GM19043 (cell line): ENCODE data around the gene PPIL1.

ENCODE experiments used
- ATAC-seq: cut with Tn5 transposase; IDR thresholded peaks from one replicate; pipeline ENCODE4 v1.9.1; 2021; ENCODE audit warnings: low read depth; ENCODE audit not compliant: unreplicated experiment

PPIL1 gene

GRCh38 chr6:36837686-36838085 is 36.9 kb downstream of the PPIL1 start:
- no peak for ATAC-seq

- ATAC-seq = no peak
Observed at GRCh38 chr6:36837022-36837339, 37.6 kb downstream of the PPIL1 start.

- ATAC-seq = no peak
Observed at GRCh38 chr6:36836111-36837021, 38.2 kb downstream of the PPIL1 start.

- ATAC-seq = no peak
Observed at GRCh38 chr6:36834576-36835341, 39.8 kb downstream of the PPIL1 start.

GRCh38 chr6:36833182-36833789 is 41.3 kb downstream of the PPIL1 start:
- no peak for ATAC-seq

- no peak for ATAC-seq
Observed at GRCh38 chr6:36832313-36832712, 42.3 kb downstream of the PPIL1 start.

DNA sequence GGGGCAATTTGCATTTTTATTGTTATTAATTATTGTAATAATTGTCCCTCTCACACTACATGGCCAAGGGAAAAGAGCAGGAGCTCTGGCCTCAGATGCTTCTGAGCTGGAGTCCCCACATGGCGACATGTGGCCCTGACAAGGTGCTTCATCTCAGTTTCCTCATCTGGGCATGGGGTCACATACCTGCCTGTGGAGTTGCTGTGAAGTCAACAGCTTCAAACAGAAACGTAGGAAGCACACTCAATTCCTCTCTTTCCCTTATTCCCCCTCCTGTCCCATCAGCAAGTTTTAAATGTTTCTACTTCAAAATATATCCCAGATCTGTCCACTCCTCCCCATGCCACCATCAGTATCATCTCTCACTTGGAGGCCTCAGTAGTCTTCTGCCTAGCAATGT is 44.0 kb downstream of the PPIL1 start:
- no peak for ATAC-seq

GRCh38 chr6:36829919-36830544 is 44.6 kb downstream of the PPIL1 start:
- no peak for ATAC-seq

DNA sequence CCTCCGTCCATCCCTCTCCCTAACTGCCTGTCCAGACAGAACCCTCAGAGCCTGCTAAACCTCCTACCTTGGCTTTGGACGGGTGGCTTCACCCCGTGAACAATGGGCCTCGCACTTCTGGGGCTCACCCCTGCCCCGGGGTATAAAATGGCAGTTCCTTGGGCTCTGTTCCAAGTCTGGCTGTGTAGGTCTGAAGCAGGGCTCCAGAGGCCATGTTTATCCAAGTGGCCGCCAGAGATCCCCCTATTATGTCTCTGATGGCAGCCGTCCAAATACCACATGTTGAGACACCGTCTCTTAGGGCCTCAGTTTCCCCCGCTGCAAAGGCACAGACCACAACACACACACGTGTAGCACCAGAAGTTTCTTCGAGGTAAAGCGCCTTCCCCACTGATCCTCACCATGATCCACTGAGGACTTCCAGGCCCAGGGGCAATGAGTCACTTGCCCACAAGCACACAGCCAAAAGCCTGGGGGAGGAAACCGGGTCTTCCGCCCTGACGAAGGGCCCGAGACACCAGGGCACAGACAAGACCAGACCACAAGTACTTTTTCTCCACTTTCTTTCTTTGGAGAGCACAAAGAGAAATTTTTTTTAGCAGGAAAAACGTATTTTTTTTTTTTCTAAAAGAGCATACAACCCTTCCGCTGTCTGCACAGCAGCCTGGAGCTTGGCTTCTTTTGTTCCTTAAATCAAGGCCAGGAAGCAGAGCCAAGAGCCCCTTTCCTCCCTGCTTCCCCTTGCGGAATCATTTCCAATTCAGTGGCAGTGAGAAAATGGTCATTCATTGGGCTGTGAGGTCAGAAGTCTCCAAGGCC is 47.1 kb downstream of the PPIL1 start:
- ATAC-seq = no peak

DNA sequence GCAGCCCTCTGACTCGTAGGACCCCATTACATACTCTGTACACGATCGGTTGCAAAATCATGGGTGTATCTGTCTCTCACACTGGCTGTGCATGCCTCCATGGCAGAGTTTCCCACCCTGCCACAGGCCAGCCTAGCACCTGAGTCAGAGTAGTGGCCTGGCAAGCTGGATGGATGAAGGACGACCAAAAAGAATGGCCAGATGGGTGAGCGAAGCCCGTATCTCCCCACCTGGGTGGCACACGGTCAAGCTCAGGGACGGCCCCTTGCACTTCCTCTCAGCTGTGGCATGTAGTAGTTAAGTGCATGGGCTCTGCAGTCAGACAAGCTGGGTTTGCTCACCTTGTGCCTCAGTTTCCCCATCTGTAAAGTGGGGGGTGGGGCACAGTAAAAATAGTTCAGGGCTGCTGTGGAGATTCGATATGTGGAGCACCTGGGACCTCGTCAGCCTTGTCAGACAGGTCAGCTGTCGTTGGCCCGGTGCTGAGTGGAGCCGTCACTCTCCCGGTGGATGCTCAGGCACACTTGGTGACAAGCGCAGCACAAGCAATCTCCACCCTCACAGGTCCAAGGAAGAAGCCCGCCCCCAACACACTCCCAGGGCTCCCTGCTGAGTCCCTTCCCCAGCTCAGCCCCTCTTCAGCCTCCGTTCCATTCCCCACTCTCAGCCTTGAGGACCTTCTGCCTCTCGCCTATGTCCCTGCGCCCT is 47.9 kb downstream of the PPIL1 start:
- ATAC-seq = no peak

GRCh38 chr6:36825994-36826393 is 48.6 kb downstream of the PPIL1 start:
- no peak for ATAC-seq

DNA sequence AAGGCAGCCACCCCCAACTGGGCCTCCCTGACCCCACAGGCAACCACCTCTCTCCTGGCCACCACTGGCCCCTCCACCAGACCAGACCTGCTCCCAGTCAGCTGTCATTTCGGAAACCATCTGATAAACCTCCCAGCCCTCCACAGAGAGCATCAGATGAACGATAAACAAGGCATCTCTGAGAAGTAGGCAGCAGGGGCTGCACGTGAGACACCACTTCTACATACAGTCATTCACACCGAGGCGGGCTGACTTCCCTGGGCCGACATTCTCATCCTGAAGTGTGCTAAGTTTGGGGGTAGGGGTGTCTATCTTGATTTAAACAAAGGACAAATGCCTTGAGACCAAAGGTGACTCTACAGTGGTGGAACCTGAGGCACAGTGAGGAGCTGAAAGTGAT is 49.2 kb downstream of the PPIL1 start:
- ATAC-seq = no peak

DNA sequence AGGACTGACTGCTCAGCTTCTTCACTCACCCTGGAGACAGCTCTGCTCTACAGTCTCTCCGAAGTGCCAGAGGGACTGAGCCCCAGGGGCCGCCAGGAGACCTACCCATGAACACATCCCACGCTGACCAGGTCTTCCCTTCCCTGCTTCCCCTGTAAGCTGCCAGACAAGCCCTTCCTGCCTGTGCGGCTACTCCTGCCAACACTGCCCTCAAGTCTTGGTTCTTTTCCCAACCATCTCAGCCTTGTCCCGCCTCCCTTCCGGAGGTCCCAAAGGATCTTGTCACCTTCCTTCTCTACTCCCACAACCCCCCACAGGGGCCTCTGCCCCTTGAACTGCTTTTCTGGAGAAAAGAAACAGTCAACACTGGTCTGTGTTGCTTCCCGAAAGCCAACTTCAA is 50.4 kb downstream of the PPIL1 start:
- no peak for ATAC-seq

GRCh38 chr6:36823421-36824096 is 51.0 kb downstream of the PPIL1 start:
- no peak for ATAC-seq

GRCh38 chr6:36822506-36823269 is 51.9 kb downstream of the PPIL1 start:
- no peak for ATAC-seq

DNA sequence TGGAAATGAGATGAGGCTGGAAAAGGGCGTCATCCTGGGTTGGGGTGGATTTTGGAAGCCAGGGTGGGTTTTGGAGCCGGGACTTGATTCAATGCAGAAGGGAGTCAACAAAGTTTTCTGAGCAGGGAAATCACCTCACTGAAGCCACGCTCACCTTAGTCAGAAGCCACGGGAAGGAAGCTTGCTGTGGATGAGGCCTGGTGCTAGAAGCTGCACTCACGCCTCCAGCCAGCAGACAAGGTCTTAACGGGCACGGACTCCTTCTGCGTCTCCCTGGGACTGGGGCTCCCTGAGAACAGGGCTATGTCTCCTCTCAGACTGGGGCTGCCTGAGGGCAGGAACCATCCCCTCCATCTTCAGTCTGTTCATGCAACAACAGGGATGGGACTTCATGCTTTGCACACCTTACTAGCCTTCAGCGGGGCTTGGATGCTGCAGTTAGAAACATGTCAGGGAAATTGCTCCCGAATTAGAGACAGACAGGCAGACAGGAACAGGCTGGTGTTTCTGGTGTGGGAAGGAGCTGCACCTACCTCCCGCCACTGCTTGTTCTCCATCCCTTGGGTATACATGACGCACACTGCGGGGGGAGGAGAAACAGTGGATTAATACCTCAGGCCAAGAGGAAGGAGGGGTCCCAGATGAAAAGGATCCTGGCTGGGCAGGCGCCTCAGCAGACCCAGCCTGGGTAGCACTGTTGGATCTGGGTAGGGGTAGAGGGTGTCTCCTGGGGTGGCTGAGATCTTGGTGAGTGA is 52.8 kb downstream of the PPIL1 start:
- ATAC-seq = no peak

DNA sequence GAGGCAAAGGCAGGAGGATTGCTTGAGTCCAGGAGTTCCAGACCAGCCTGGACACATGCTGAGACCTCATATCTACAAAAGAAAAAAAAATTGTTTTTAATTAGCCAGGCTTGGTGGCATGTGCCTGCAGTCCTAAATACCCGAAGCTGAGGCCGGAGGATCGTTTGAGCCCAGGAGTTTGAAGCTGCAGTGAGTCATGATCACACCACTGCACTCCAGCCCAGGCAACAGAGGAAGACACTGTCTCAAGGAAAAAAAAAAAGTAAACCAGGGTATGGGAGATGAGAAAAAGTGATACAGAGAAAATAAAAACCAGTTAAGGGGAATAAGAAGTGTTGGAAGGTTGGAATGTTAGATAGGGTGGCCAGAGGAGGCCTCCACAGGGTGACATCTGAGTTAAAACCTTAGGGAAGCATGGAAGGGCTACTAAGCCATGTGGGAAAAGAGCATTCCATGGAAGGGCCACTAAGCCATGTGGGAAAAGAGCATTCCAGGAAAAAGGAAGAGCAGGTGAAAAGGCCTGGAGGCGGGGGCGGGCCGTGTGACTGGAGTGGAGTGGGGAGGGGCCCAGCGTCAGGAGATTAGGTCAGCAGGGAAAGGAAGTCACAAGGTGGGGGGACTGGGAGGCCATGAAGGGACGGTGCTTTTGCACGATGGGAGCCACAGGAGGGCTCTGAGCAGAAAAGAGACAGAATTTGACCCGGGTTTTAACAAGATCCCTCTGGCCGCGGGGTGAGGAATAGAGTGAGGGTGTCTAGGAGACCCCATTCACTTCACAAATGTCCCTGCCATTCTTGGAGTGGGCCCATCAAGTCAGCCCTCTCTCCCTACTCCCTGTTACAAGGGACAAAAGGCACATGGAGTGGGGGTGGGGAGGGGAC is 53.7 kb downstream of the PPIL1 start:
- no peak for ATAC-seq
